GM19328 (cell line): Measurements from ENCODE around the gene LRRC14B.
"Not testable (repeated sequence)": the region's sequence is repeated elsewhere in the genome, so short reads cannot be mapped to it uniquely, and the experiment has no call there.

ENCODE experiments used
- ATAC-seq: cut with Tn5 transposase; IDR thresholded peaks from one replicate; pipeline ENCODE4 v1.9.1; 2021; ENCODE audit warnings: mild to moderate bottlenecking, moderate library complexity; ENCODE audit not compliant: unreplicated experiment

The LRRC14B gene

GRCh38 chr5:190366-191035, 794 bp upstream of the LRRC14B start:
- ATAC-seq: no peak

GRCh38 chr5:191949-192690, 825 bp downstream of the LRRC14B start:
- ATAC-seq: no peak

GRCh38 chr5:192691-192969, 1.3 kb downstream of the LRRC14B start:
- no peak for ATAC-seq

GRCh38 chr5:192970-193831, 1.9 kb downstream of the LRRC14B start:
- ATAC-seq: no peak

GRCh38 chr5:194102-194501, 2.8 kb downstream of the LRRC14B start:
- ATAC-seq: no peak

- no peak for ATAC-seq
Measured at GRCh38 chr5:194603-195209, 3.4 kb downstream of the LRRC14B start.

- ATAC-seq: no peak
Measured at GRCh38 chr5:195401-196160, 4.3 kb downstream of the LRRC14B start.

- no peak for ATAC-seq
Measured at GRCh38 chr5:196350-196749, 5.1 kb downstream of the LRRC14B start.

- not testable (repeated sequence) for ATAC-seq
Measured at GRCh38 chr5:197031-197430, 5.7 kb downstream of the LRRC14B start.

GRCh38 chr5:197892-198489, 6.7 kb downstream of the LRRC14B start:
- ATAC-seq: no peak

- no peak for ATAC-seq
Measured at GRCh38 chr5:198516-199196, 7.4 kb downstream of the LRRC14B start.

- ATAC-seq: no peak
Measured at GRCh38 chr5:199197-199949, 8.1 kb downstream of the LRRC14B start.

GRCh38 chr5:199950-200645, 8.8 kb downstream of the LRRC14B start:
- ATAC-seq: no peak

- ATAC-seq: no peak
Measured at GRCh38 chr5:200985-201384, 9.7 kb downstream of the LRRC14B start.

GRCh38 chr5:201672-202071, 10.4 kb downstream of the LRRC14B start:
- no peak for ATAC-seq

- ATAC-seq: no peak
Measured at GRCh38 chr5:203246-203930, 12.1 kb downstream of the LRRC14B start.

- no peak for ATAC-seq
Measured at GRCh38 chr5:204001-204400, 12.7 kb downstream of the LRRC14B start.

GRCh38 chr5:204462-204861, 13.2 kb downstream of the LRRC14B start:
- no peak for ATAC-seq
